ENCODE data around the gene GCHFR.

GRCh38 chr15:40759961-40760360, 3.9 kb upstream of the GCHFR start:
- TF ChIP-seq CTCF (IDR thresholded peaks at IDR 0.05) (no peak), EZH2phosphoT487 (IDR thresholded peaks at IDR 0.05) (no peak)
